Stimulated activated CD8-positive, alpha-beta memory T cell treated with anti-CD3 and anti-CD28 coated beads, Interleukin-2, amount 100 ng/mL, for 48 hours (primary cell): ENCODE measurements around the gene VWA1.
"Not testable (repeated sequence)": the region's sequence is repeated elsewhere in the genome, so short reads cannot be mapped to it uniquely, and the experiment has no call there.

Source experiments
- DNase-seq, 2 donors: peaks; one replicate each; pipeline ENCODE4 v3.0.0-alpha.2; 2020; ENCODE audit warnings: low read depth in 2 of 2

VWA1 gene

DNA sequence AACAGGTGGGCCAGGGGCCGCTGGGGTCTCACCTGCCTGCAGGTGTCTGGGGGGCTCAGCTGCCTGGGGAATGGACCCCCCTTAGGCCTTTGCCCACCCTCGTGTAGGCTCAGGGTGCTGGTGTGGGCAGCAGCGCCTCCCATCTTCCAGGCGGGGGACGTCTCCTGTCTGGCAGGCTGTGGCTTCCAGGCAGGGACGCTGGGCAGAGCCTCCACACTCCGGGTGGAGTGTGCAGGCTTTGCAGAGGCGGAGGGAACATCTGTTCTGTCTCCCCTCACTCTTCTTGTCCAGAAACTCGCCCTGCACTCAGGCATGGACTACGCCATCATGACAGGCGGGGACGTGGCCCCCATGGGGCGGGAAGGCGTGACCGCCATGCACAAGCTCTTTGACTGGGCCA lies 20.4 kb downstream of the VWA1 start:
- not testable (repeated sequence) for DNase-seq

DNA sequence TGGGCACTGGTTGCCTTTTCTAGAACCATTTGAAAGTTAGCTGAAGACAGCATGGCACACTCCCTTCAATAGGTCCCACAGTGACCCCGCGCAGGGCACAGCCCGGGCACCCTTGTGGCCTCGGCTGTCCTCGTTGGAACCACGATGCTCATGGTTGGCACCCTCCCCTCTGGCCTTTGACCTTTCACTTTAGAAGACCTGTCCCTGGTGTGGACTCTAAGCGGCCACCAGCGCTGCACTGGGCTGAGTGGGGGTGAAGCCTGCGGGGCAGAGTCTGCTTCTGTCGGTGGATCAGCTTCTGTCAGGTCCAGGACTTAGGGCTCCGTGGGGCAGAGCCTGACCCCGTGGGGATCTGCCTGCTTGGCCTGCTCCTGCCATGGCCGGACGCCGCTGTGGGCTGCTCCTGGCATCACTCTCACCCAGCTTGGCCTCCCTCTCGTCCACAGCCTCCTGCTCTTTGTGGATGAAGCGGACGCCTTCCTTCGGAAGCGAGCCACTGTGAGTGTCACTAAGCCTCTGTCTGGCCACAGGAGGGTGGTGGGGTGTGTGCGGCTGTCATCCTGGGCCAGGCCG lies 21.3 kb downstream of the VWA1 start:
- not testable (repeated sequence) for DNase-seq

DNA sequence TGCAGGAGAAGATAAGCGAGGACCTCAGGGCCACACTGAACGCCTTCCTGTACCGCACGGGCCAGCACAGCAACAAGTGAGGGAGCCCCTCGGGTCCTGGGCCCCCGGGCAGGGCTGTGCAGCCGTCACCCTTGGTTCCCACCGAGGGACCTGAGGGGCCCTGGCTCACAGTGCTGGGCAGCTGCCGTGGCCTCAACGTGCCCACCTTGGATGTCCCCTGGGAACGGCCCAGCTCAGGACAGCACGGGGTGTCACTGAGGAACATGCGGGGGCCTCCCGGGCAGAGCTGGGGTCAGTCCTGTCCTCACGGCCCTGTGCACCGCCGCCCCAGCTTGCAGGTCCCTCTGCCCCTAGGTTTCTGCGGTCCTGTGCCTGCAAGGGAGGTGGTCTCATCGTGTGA lies 23.7 kb downstream of the VWA1 start:
- not testable (repeated sequence) for DNase-seq

DNA sequence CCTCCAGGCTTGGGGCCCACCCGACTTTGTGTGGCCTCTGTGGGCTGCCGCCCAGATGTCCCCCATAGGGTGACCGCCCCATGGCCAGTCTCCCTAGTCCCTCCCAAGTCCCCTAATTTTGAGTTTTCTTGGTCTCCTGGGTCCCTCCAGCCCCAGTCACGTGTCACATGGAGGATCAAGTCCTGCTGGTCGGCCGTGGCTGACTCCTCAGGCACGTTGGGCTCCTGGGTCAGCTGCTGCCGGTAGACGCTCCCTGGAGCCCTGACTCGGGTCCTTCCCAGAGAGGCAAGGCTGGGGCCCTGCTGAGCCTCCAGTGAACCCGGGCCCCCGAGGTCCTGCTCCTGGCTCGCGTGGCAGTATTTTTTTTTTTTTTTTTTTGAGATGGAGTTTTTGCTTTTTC lies 24.2 kb downstream of the VWA1 start:
- DNase-seq: not testable (repeated sequence)

DNA sequence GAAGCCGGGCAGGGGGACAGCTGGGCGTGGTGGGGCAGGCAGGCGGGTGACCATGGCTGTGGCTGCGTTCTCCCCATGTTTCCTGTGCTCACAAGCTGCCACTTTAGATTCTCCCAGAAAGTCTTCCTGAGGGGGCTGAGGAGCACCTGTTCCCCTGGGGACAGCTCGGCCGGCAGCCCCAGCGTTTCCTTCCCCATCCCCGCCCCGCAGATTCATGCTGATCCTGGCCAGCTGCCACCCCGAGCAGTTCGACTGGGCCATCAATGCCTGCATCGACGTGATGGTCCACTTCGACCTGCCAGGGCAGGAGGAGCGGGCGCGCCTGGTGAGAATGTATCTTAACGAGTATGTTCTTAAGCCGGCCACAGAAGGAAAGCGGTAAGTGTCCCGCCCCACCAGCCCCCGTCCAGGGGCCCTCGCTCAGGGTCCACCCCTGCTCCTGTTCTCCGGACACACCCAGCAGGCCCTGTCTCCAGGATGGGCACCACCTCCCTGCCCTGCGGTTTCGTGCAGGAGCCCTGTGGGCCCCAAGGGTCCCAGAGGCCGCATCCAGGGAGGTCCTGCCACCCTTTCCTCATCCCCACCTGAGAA lies 25.1 kb downstream of the VWA1 start:
- no peak for DNase-seq

DNA sequence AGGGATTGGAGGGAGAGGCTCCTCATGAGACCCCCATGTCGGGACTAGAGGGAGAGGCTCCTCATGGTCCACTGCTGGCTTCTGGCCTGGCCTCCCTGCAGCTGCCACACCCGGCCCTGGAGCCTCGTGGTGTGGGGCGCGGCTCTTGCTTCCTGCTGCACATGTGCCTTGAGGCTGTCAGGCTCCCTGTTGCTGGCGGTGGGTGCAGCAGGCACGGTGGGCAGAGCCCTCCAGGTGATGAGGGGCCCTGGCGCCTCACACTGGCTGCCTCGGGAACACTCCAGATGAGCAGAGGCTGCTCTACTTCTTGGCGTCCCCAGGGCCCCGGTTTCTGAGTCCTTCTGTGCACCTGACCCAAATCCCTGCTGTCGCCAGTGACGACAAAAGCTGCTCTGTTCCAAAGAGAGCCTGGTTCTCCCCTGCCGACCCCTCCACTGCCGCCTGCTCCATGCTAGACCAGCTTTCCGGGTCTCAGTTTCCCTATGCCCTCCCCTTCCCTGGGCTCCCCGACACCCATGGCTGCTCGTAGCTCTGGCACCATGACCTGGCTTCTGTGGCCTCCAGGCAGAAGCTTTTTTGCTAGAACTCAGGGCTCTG lies 26.3 kb downstream of the VWA1 start:
- DNase-seq: no peak

DNA sequence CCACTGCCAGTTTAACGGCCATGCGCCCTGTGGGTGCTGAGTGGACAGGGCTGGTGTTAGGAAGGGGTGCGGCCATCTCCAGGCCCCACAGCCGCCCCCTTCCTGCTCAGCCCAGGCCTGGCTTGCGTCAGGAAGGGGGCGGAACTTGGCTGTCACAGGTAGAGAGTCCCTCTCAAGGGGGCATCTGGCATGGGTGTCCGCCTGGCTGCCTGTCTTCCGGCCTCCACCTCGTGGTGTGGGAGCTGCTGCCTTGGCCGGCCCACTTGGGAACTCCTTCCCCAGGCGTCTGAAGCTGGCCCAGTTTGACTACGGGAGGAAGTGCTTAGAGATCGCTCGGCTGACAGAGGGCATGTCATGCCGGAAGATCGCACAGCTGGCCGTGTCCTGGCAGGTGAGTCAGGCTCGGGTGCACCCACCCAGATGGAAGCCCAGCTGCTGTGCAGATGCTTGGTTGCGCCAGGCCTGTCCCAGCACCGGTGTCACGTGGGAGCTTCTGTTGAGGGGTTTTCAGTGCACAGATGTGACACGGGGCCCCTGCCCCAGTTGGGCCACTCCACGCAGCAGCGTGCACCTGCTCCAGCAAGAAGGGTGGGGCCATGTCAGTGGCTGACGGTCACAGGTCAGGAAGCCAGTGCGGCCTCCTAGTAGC lies 27.0 kb downstream of the VWA1 start:
- DNase-seq: no peak

DNA sequence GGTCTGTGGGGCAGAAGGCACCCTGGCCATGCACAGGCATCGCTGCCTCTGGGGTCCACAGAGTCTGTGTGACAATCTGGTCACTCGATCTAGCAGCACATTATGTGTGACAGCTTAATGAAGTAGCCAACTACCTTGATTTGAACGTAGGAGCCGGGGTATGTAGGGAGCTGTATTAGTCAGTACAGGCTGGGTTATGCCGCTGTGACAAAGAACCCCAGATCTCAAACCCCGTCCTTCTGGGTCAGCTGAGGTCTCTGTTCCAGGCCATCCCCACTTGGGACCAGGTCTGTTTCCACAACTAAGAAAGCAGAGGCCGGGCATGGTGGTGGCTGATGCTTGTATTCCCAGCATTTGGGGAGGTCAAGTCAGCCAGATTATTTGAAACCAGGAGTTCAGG lies 27.8 kb downstream of the VWA1 start:
- DNase-seq: no peak

DNA sequence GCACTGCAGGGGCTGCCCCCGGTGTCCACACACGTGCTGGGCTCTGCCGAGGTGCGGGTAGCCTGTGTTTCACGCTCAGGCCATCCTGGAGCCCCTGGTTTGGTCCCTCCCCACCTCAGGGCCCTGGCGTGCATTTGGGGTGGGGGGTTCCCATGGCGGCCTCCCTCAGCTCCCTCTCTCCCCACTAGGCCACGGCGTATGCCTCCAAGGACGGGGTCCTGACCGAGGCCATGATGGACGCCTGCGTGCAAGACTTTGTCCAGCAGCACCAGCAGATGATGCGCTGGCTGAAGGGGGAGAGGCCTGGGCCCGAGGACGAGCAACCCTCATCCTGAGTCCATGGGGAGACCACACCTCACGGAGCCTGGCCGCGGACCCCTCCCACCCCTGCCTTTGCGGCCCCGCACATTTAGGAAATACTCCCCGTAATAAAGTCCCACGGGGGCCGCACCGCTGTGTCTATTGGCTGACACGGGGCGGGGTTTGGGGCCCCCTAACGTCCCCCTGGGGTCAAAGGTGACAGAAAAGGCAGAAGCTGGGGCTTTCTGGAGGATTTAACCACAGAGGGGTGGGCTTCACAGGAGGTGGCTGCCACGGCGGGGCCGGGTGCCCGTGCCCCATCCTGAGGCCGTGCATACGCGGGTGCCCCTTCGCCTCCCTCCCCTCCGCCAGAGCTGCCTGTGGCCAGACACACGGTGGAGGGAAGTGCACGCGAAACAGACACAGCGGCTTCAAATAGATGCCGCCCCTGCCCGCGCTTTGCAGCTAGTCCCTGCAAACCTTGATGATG lies 32.9 kb downstream of the VWA1 start:
- DNase-seq: not testable (repeated sequence)

DNA sequence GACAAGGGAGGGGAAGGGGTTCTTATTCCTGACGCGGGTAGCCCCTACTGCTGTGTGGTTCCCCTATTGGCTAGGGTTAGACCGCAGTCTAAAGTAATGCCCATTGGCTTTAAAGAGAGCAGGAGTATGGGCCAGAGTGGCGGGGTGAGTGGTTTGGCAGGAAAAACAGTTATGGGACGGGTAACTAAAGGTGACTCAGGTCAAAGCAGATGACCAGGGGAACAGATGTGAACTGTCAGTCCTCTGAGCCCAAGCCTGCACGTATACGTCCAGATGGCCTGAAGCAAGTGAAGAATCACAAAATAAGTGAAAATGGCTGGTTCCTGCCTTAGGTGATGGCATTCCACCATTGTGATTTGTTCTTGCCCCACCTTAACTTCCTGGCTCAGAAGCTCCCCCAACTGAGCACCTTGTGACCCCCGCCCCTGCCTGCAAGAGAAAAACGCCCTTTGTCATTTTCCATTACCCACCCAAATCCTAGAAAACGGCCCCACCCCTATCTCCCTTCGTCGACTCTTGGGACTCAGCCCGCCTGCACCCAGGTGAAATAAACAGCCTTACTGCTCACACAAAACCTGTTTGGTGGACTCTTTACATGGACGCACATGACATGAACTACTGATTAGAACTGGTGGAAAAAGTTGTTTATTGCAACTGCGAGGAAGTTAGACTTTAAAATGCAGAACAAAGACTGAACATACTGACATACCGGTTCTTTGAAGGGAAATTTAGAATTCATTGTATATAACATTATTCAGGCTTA lies 35.3 kb downstream of the VWA1 start:
- no peak for DNase-seq

DNA sequence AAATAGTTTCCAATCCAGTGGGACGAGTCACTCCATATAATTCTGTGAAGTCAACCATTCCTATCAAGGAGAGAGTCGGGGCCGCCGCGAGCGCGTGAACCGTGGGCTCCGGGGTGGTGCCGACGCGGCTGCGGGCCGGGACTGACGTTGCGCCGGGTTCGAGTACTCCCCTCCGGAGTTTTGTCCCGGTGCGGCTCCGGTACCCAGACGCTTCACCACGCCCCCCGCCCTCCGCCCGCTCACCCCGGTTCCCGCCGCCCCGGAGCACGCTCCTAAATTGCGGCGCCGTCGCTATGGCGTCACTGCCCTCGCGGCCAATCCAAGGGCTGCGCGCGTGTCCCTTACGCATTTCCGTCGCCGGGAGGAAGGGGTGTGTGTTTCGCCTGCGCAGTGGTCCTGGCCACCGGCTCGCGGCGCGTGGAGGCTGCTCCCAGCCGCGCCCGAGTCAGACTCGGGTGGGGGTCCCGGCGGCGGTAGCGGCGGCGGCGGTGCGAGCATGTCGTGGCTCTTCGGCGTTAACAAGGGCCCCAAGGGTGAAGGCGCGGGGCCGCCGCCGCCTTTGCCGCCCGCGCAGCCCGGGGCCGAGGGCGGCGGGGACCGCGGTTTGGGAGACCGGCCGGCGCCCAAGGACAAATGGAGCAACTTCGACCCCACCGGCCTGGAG lies 36.0 kb downstream of the VWA1 start, which contains the start of gene ATAD3B:
Gene ATAD3B, plus strand, starts transcription at position 377 of the 664 bp plus-strand sequence. Its CDS starts 120 bp downstream, at position 497.
- DNase-seq: peak; percentile 96

DNA sequence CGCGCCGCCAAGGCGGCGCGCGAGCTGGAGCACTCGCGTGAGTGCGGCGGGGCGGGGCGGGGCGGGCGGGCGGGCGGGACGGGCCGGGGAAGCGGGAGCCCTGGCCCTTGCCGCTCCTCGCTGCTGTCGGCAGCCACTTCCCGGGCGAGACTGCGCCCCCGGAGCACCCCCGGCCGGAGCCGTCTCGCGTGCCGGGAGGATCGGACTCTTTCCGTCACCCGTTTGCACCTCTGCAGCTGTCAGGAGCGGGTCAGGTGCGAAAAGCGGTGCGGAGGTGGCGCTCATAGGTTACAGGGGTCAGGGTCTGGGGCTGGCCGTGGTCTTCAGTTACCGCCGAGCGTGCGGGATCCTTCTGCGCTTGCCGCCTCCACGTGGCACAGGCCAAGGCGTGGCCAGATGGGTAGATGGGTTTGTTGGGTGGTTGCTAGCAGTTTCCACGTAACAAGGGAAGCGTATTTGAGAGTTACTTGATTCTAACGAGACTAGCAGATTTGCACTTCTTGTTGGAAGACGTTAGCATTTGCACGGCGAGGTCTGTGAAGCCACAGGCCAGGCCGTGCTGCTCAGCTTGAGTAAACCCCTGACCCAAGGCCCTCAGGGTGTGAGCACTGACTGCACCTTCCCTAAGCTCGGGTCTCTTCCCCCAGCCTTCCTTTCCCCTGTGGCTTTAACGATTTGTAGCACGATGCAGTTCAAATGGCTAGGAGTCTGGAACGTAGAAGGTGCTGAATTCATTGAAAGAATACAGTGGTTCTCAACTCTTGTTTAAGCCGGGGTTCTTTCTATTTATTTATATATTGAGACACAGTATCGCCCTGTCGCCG lies 36.8 kb downstream of the VWA1 start:
- not testable (repeated sequence) for DNase-seq

DNA sequence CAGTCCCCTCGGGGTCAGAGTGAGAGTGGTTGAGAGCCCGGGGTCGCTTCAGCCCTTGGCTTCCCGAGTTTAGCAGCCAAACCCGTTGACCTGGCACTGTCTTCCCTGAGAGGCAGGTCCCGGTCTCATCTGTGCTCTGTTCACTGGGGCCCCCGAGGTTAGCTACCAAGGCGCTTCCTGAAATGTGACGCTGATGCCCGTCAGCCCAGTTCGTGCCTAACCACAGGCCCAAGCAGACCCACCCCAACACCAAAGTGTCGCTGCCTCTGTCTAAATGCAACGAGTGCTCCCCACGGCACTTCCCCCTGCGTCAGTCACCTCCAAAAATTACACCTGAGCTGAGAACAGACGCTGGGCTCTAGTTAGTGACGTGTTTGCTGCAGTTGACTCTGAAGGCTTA lies 40.5 kb downstream of the VWA1 start:
- DNase-seq: not testable (repeated sequence)

DNA sequence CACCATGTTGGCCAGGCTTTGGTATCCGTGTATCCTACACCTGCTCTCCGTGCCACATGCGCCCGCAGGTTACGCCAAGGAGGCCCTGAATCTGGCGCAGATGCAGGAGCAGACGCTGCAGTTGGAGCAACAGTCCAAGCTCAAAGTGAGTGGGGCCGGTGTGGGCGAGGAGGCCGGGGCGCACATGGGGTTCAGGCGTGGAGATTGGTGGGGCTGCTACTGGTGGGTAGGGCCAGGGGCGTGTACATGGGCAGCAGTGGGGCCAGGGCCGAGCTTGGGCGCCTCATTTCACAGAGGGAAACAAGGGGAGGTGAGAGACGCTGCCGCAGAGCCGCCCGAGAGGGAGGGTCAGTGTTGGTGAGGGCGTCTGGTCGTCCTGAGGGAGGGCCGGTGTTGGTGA lies 41.7 kb downstream of the VWA1 start:
- no peak for DNase-seq

DNA sequence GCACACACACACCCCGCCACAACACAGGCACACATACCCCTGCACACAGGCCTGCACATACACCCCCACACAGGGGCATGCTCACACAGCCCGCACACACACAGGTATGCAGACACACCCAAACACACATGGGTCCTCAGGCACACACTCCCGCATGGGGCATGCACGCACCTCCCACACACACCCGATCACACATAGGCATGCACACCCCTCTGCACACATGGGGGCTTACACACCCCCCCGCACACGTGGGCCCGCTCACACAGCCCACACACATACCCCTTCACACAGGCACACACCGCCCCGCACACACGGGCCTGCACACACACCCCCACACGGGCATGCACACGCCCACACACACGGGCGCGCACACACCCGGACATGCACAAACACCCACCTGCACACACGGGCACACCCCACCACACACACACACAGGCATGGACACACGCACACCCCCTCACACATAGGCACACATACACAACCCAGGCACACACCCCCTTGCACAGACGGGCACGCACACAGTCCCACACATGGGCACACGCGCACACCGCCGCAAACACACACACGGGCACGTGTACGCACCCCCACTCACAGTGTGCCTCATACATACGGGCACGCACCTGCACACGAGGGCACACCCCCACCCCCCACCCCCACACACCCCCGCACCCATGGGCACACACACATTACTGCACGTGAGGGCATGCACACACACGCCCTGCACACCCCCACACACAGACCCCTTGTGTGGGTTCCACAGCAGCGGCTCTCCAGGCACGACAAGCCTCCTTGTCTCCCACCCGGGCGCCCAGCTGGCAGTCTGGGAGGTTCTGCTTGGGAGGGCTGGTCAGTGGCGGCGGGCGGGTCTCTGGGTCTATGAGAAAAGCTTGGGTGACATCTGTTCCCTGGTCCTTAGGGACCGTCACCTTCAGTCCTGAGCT lies 44.3 kb downstream of the VWA1 start:
- DNase-seq: no peak

DNA sequence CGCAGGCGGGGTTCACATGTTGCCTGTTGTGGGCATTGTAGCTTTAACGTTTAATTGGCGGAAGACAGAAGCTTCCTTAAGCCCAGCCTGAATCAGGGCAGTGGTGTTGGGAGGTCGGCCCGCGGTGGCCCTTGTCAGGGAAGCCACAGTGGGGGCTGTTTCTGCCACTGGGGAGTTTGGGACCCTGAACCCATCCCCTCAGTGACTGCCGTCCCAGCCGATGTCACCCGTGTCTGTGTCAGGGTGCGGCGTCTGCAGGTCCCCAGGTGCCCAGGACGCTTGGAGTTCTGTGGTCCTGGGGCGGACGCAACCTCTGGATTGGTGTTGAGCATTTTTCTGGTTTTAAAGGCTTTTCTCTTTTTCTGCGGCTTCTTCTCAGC lies 45.0 kb downstream of the VWA1 start:
- DNase-seq: not testable (repeated sequence)

DNA sequence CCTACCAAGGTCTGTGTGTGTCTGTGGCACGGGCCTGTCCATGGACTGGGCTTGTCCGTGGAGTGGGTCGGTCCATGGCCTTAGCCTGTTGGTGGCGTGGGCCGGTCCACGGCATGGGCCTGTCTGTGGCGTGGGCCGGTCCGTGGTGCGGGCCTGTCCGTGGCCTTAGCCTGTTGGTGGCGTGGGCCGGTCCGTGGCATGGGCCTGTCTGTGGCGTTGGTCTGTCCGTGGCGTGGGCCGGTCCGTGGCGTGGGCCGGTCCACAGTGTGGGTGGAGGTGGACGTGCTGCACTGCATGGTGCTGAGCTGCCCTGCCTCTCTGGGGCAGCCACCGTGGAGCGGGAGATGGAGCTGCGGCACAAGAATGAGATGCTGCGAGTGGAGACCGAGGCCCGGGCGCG lies 46.3 kb downstream of the VWA1 start:
- not testable (repeated sequence) for DNase-seq

DNA sequence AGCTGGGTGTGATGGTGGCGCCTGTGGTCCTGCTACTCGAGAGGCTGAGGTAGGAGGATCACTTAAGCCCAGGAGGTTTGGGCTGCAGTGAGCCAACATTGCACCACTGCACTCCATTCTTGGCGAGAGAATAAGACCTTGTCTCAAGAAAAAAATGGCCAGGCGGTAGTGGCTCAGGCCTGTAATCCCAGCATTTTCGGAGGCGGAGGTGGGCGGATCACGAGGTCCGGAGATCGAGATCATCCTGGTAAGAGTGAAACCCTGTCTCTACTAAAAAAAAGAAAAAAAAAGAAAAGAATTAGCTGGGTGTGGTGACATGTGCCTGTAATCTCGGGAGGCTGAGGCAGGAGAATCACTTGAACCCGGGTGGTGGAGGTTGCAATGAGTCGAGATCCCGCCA lies 47.4 kb downstream of the VWA1 start:
- DNase-seq: no peak

DNA sequence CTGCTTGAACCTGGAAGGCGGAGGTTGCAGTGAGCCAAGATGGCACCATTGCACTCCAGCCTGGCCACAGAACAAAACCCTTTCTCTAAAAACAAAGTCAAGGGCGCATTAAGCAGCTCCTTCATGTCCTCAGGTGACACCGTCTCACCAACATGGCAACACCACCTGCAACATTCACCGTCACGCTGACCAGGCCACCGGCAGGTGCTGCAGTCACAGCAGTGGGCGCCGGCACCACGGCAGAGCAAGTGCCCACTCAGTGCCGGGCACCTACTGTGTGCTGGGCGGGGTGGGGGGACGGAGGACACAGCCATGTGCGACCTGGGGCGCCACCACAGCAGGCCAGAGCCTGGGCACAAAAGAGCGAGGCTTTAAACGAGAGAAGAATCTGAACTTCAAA lies 48.2 kb downstream of the VWA1 start:
- DNase-seq: no peak
